GM19193 (cell line): ENCODE measurements around the gene TFF2.

ENCODE experiments used
- POLR2A ChIP-seq: IDR thresholded peaks from 4 replicates; pipeline ENCODE4 v1.6.1; 2011; ENCODE audit not compliant: insufficient read depth, insufficient read length; ENCODE audit errors: extremely low read depth

The TFF2 gene

GRCh38 chr21:42375506-42375905 lies 24.7 kb upstream of the TFF2 start:
- no peak for TF ChIP-seq POLR2A

GRCh38 chr21:42374864-42375499 lies 24.2 kb upstream of the TFF2 start:
- no peak for TF ChIP-seq POLR2A

- TF ChIP-seq POLR2A, result no peak
These were observed 23.7 kb upstream of the TFF2 start for GRCh38 chr21:42374457-42374856.

- no peak for TF ChIP-seq POLR2A
These were observed 23.2 kb upstream of the TFF2 start for GRCh38 chr21:42373908-42374455.

GRCh38 chr21:42373196-42373907 lies 22.6 kb upstream of the TFF2 start:
- TF ChIP-seq POLR2A, result no peak

- no peak for TF ChIP-seq POLR2A
These were observed 20.3 kb upstream of the TFF2 start for GRCh38 chr21:42370894-42371654.

- no peak for TF ChIP-seq POLR2A
These were observed 19.0 kb upstream of the TFF2 start for GRCh38 chr21:42369821-42370220.

- TF ChIP-seq POLR2A, result no peak
These were observed 16.8 kb upstream of the TFF2 start for GRCh38 chr21:42367367-42368165.

- TF ChIP-seq POLR2A, result no peak
These were observed 15.7 kb upstream of the TFF2 start, which contains the start of gene TFF1 for GRCh38 chr21:42366292-42367010. TSS of gene TFF1 (minus strand) at chr21:42366535. CDS start at chr21:42366495, 40 bp downstream.

- no peak for TF ChIP-seq POLR2A
These were observed 15.0 kb upstream of the TFF2 start for GRCh38 chr21:42365770-42366169.

- no peak for TF ChIP-seq POLR2A
These were observed 13.6 kb upstream of the TFF2 start for GRCh38 chr21:42364304-42364865.

- TF ChIP-seq POLR2A, result no peak
These were observed 12.5 kb upstream of the TFF2 start for GRCh38 chr21:42363312-42363711.

- TF ChIP-seq POLR2A, result no peak
These were observed 11.9 kb upstream of the TFF2 start for GRCh38 chr21:42362700-42363099.

- no peak for TF ChIP-seq POLR2A
These were observed 11.4 kb upstream of the TFF2 start for GRCh38 chr21:42362198-42362597.
